Osteocyte (in vitro differentiated cells): ENCODE results near the gene KLRD1. TPM values are rescaled to one million over a fixed set of nuclear protein-coding genes. Genes with fewer than 3 reads are reported as not detected.

Experiments
- DNase-seq: peaks from one replicate; pipeline ENCODE4 v3.0.0; 2021; ENCODE audit warnings: mixed read lengths; ENCODE audit not compliant: unreplicated experiment; ENCODE audit errors: extremely low spot score
- H3K27ac Mint-ChIP-seq: one replicate; pipeline ENCODE4 v1.8.0; 2021; ENCODE audit warnings: mild to moderate bottlenecking, mixed read lengths; ENCODE audit not compliant: unreplicated experiment
- H3K27me3 Mint-ChIP-seq: one replicate; pipeline ENCODE4 v1.8.0; 2021; ENCODE audit warnings: mixed read lengths; ENCODE audit not compliant: unreplicated experiment
- H3K36me3 Mint-ChIP-seq: one replicate; pipeline ENCODE4 v1.8.0; 2021; ENCODE audit warnings: mixed read lengths; ENCODE audit not compliant: unreplicated experiment
- H3K4me1 Mint-ChIP-seq: one replicate; pipeline ENCODE4 v1.8.0; 2021; ENCODE audit warnings: mixed read lengths; ENCODE audit not compliant: unreplicated experiment
- H3K4me3 Mint-ChIP-seq: one replicate; pipeline ENCODE4 v1.8.0; 2021; ENCODE audit warnings: mild to moderate bottlenecking, moderate library complexity, mixed read lengths; ENCODE audit not compliant: unreplicated experiment
- H3K9me3 Mint-ChIP-seq: one replicate; pipeline ENCODE4 v1.8.0; 2021; ENCODE audit warnings: mixed read lengths; ENCODE audit not compliant: unreplicated experiment
- CTCF ChIP-seq: fragments of 200-600 bp; sonication (generic); IDR thresholded peaks from 2 replicates; pipeline ENCODE4 v1.5.0; 2021; ENCODE audit warnings: antibody characterized with exemption, mild to moderate bottlenecking, moderate library complexity
- total RNA-seq: library from RNA; stranded (reverse); gene quantifications from 2 replicates; pipeline ENCODE4 v1.2.1, GENCODE V29; 2021

KLRD1 gene
- total RNA-seq, 1 donor from 2014 or later, result 0.03 TPM

- no peak overlapping the region for H3K4me3 Mint-ChIP-seq
- no peak for TF ChIP-seq CTCF
Observed at GRCh38 chr12:10291030-10291429, 16.6 kb upstream of the KLRD1 start.

GRCh38 chr12:10293151-10293550 lies 14.5 kb upstream of the KLRD1 start:
- Mint-ChIP-seq H3K9me3 (no peaks in the 10 kb centered on the region), H3K27me3 (peaks cover 3% of the 10 kb centered on the region), H3K4me3 (no peak overlapping the region), H3K36me3 (no peaks in the 10 kb centered on the region), H3K27ac (no peak overlapping the region), H3K4me1 (no peaks in the 10 kb centered on the region)
- no peak for DNase-seq
- no peak for TF ChIP-seq CTCF

More at GRCh38 chr12:10291030-10291429, 16.6 kb upstream of the KLRD1 start:
- Mint-ChIP-seq H3K27me3 (peaks cover 6% of the 10 kb centered on the region), H3K4me1 (no peaks in the 10 kb centered on the region), H3K9me3 (no peaks in the 10 kb centered on the region), H3K36me3 (no peaks in the 10 kb centered on the region), H3K27ac (no peak overlapping the region)
- DNase-seq, result no peak

DNA sequence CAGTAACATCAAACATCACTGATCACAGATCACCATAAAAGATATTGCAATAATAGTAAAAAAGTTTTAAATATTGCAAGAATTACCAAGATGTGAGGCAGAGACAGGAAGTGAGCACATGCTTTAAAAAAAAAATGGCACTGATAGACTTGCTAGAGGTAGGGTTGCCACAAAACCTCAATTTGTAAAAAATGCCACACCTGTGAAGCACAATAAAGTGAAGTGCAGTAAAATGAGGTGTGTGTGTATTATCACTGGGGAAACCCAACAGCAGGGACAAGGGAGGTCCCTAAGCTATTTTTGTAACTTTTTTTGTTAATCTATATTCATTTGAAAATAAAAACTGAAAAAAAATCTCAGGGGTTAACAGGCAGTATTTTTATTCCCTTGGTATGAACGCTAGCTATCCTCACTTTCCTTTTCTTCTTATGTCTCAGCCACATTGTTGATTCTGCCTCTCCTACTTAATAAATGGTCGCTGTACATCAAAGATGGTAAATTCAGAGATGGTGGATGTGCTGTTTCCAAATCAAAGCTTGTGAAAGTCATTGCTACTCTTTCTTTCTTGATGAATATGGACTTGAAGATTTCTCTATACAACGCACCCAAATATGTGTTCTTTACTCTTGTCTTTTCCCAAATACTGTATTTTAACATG lies 14.0 kb upstream of the KLRD1 start:
- peaks cover 3% of the 10 kb centered on the region for H3K27me3 Mint-ChIP-seq
- H3K4me1 Mint-ChIP-seq, result no peaks in the 10 kb centered on the region
- H3K4me3 Mint-ChIP-seq, result no peak overlapping the region
- H3K9me3 Mint-ChIP-seq, result no peaks in the 10 kb centered on the region
- no peak for TF ChIP-seq CTCF
- DNase-seq, result no peak
- H3K36me3 Mint-ChIP-seq, result no peaks in the 10 kb centered on the region
- H3K27ac Mint-ChIP-seq, result no peak overlapping the region

DNA sequence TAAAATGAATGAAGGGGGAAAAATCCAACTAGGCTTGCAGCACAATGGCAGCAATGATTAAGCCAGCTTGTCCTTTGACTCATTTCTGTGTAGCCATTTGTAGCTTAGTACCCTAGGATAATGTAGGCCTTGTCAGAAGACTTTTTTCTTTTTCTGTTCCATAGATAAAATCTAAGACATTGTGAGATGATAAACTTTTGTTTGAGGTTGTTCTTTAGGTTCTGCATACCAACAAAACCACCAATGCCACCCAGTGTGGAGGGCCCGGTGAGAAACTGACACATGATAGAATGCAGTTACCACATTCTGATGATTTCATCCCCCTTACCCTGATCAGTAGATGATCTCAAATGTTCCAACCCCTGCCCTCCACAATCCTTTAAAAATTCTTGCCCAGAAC lies 6.6 kb upstream of the KLRD1 start:
- DNase-seq, result no peak
- no peak overlapping the region for H3K27ac Mint-ChIP-seq
- peaks cover 6% of the 10 kb centered on the region for H3K4me1 Mint-ChIP-seq
- no peaks in the 10 kb centered on the region for H3K36me3 Mint-ChIP-seq
- no peaks in the 10 kb centered on the region for H3K9me3 Mint-ChIP-seq
- no peak overlapping the region for H3K4me3 Mint-ChIP-seq
- H3K27me3 Mint-ChIP-seq, result peaks cover 4% of the 10 kb centered on the region
- no peak for TF ChIP-seq CTCF

GRCh38 chr12:10304161-10304574 lies 3.5 kb upstream of the KLRD1 start:
- Mint-ChIP-seq H3K4me3 (no peak overlapping the region), H3K4me1 (peaks cover 6% of the 10 kb centered on the region), H3K9me3 (no peaks in the 10 kb centered on the region), H3K36me3 (no peaks in the 10 kb centered on the region), H3K27me3 (peaks cover 13% of the 10 kb centered on the region), H3K27ac (no peak overlapping the region)
- no peak for TF ChIP-seq CTCF
- no peak for DNase-seq
